Neural progenitor cell (in vitro differentiated cells): ENCODE data around the gene CLMP.

Source experiments
- CTCF ChIP-seq: fragments of 200-600 bp; sonication (generic); IDR thresholded peaks from 2 replicates; pipeline ENCODE4 v1.5.1; 2017; ENCODE audit warnings: antibody characterized with exemption, mild to moderate bottlenecking
- EZH2phosphoT487 ChIP-seq: fragments of 200-600 bp; sonication (generic); IDR thresholded peaks from 2 replicates; pipeline ENCODE4 v1.6.1; 2017; ENCODE audit warnings: antibody characterized with exemption

GRCh38 chr11:123093739-123094138, 101.3 kb downstream of the CLMP start:
- TF ChIP-seq CTCF (no peak), EZH2phosphoT487 (no peak)
